Neutrophil (primary cell): ENCODE results near the gene HHAT.

Source experiments
- H3K27ac ChIP-seq: fragments of 200-600 bp; sonication (generic); 2 replicates; pipeline ENCODE4 v1.5.1; 2016; ENCODE audit warnings: mild to moderate bottlenecking, moderate library complexity
- H3K27me3 ChIP-seq: fragments of 200-600 bp; sonication (generic); 2 replicates; pipeline ENCODE4 v1.6.0; 2016; ENCODE audit warnings: mild to moderate bottlenecking
- H3K36me3 ChIP-seq: fragments of 200-600 bp; sonication (generic); 2 replicates; pipeline ENCODE4 v1.5.1; 2017
- H3K4me1 ChIP-seq, 2 experiments: fragments of 200-600 bp in 1 of 2; sonication (generic) in 1 of 2; 1 replicate in 1 of 2; 2 replicates in 1 of 2; pipeline versions ENCODE4 v1.5.1 to v1.6.1; 2013 to 2016; ENCODE audit warnings: low read depth in 1 of 2, low read length in 1 of 2, mild to moderate bottlenecking in 1 of 2, moderate library complexity in 1 of 2; ENCODE audit not compliant: control insufficient read depth in 1 of 2, insufficient read depth in 1 of 2
- H3K4me3 ChIP-seq, 2 experiments: fragments of 200-600 bp in 1 of 2; sonication (generic) in 1 of 2; 1 replicate in 1 of 2; 2 replicates in 1 of 2; pipeline ENCODE4 v1.5.1; 2013 to 2016; ENCODE audit warnings: low read depth in 1 of 2, low read length in 1 of 2, mild to moderate bottlenecking in 1 of 2, moderate library complexity in 1 of 2
- H3K9me3 ChIP-seq: fragments of 200-600 bp; sonication (generic); 2 replicates; pipeline ENCODE4 v1.5.1; 2016
- TF ChIP-seq, protein P1 (sequence below): fragments of 200-600 bp; sonication (generic); IDR thresholded peaks from 2 replicates; pipeline ENCODE4 v1.5.1; 2016; ENCODE audit warnings: antibody characterized with exemption

The HHAT gene

DNA sequence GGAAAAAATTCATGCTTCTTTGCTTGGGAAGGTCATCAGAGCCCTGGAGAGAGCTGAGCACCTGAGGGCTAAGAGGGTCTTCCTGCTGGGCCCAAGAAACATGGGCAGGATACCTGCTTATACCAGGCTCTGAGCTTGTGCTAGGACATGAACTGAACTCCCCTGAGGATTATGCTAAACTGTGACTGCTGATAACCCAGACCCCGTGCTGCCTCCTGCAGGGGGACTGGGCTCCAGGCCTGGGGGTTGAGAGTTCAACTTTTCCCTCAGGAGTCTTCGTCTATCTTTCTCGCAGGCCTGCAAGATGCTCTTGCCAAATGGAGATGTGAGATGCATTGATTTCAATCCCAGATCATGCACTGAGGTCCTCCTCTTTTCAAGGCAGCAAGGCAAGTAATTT, 368.5 kb downstream of the HHAT start:
- Histone ChIP-seq H3K27me3 (no peaks in the 10 kb centered on the region), H3K4me1 (peaks cover 0 to 6% of the 10 kb centered on the region in 2 experiments), H3K36me3 (no peaks in the 10 kb centered on the region), H3K27ac (no peak overlapping the region), H3K4me3 (no peak overlapping the region), H3K9me3 (no peaks in the 10 kb centered on the region)
- TF ChIP-seq, protein P1, sequence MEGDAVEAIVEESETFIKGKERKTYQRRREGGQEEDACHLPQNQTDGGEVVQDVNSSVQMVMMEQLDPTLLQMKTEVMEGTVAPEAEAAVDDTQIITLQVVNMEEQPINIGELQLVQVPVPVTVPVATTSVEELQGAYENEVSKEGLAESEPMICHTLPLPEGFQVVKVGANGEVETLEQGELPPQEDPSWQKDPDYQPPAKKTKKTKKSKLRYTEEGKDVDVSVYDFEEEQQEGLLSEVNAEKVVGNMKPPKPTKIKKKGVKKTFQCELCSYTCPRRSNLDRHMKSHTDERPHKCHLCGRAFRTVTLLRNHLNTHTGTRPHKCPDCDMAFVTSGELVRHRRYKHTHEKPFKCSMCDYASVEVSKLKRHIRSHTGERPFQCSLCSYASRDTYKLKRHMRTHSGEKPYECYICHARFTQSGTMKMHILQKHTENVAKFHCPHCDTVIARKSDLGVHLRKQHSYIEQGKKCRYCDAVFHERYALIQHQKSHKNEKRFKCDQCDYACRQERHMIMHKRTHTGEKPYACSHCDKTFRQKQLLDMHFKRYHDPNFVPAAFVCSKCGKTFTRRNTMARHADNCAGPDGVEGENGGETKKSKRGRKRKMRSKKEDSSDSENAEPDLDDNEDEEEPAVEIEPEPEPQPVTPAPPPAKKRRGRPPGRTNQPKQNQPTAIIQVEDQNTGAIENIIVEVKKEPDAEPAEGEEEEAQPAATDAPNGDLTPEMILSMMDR = no peak

DNA sequence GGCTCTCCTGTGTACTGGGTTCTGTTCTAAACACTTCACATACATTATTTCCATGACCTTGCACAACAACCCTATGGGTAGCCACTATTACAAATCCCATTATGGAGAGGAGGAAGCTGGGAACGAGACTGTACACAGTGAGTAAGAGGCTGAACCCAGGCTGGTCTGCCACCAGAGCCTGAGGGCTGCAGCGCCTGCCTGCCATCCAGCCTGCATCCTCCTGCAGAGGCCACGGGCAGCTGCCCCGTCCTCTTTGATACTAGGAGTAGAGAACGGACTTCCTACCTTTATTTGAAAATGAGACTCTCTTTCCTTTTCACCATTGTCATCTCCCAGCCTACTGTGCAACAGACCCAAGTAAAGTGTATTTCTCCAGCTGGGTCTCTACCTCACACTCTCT, 370.0 kb downstream of the HHAT start:
- Histone ChIP-seq H3K9me3 (no peaks in the 10 kb centered on the region), H3K4me3 (no peak overlapping the region), H3K36me3 (no peaks in the 10 kb centered on the region), H3K27me3 (no peaks in the 10 kb centered on the region), H3K27ac (no peak overlapping the region), H3K4me1 (no peaks in the 10 kb centered on the region)
- TF ChIP-seq, protein P1 = no peak

DNA sequence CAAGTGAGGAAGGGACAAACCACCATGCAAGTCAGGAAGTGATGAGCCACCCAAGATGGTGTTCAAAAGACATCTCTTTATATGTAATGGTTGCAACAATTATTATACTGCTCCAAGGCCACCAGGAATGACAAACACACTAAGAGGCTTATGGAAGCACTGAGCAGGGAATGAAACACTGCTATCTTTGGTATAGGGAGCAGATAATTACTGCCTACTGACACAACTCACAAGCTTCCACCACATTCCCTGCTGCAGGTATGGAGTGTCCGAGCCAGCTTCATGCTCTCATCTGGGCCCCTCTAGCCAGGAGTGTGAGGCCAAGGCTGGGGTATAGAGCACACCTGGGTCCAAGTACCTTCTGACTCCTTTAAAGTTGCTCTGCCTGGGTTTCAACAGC, 371.4 kb downstream of the HHAT start:
- TF ChIP-seq, protein P1 = no peak
- no peak overlapping the region for H3K27ac ChIP-seq
- H3K4me1 ChIP-seq = no peaks in the 10 kb centered on the region
- no peaks in the 10 kb centered on the region for H3K27me3 ChIP-seq
- H3K36me3 ChIP-seq = no peaks in the 10 kb centered on the region
- H3K9me3 ChIP-seq = no peaks in the 10 kb centered on the region
- no peak overlapping the region for H3K4me3 ChIP-seq

DNA sequence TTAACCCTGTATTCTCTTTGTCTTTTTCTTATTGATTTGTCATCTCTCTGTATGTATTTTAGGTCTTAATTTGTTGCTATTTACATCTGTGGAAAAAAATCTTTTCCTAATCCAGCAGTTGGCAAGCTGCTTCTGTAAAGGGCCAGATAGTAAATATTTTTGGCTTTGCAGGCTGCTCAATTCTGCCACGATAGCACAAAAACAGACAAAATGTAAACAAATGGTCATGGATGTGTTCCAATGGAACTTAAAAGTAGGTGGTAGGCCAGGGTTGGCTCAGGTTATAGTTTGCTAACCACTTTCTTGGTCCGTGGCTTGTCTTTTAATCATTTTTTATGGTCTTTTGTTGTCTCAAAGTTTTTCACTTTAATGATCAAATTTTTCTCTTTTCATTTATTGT, 371.8 kb downstream of the HHAT start:
- no peaks in the 10 kb centered on the region for H3K9me3 ChIP-seq
- TF ChIP-seq, protein P1 = no peak
- no peaks in the 10 kb centered on the region for H3K27me3 ChIP-seq
- no peak overlapping the region for H3K4me3 ChIP-seq
- no peak overlapping the region for H3K27ac ChIP-seq
- no peaks in the 10 kb centered on the region for H3K36me3 ChIP-seq
- no peaks in the 10 kb centered on the region for H3K4me1 ChIP-seq

DNA sequence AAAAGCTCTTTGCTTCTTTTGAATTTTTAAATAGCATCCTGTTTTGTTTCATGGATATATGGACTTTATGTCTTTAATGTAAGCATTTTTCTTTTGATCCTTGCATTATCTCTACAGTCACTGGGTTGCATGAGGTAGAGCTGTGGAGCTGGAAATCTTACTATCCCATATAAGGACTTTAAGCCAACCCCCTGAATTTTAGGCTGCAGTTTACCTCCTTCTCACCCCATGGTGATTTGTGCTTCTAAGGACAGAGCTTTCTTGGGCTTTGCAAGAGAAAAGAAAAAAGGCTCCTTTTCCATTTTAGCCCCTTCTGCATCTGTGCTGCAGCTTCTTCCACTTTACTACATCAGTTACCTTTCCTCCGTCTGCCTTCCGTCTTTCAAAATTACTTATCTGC, 373.8 kb downstream of the HHAT start:
- TF ChIP-seq, protein P1 = no peak
- Histone ChIP-seq H3K36me3 (no peaks in the 10 kb centered on the region), H3K9me3 (no peaks in the 10 kb centered on the region), H3K4me3 (no peak overlapping the region), H3K4me1 (no peaks in the 10 kb centered on the region), H3K27me3 (no peaks in the 10 kb centered on the region), H3K27ac (no peak overlapping the region)

DNA sequence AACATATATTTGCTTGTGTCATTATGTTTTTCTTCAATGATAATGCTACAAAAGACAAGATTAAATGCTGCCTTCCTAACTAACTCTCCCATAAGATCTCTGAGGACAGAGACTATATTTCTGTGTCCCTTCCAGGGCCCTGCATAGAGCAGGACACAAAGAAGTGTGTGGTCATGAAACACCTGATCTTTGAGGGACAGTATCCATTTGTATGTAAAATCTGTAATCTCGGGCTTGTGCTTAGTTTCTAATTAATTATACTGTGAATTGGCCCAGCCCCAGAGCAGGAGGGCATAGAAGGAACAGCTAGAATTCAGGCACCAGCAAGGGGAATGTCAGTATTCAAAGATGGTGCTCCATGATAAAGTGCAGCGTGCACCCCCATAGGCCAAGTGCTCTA, 374.9 kb downstream of the HHAT start:
- H3K36me3 ChIP-seq = no peaks in the 10 kb centered on the region
- H3K27me3 ChIP-seq = no peaks in the 10 kb centered on the region
- no peak overlapping the region for H3K4me3 ChIP-seq
- TF ChIP-seq, protein P1 = no peak
- H3K9me3 ChIP-seq = no peaks in the 10 kb centered on the region
- H3K27ac ChIP-seq = no peak overlapping the region
- no peaks in the 10 kb centered on the region for H3K4me1 ChIP-seq
